ENCODE data around the gene SDK2. TPM values are rescaled to one million over a fixed set of nuclear protein-coding genes. Genes with fewer than 3 reads are reported as not detected.
"Not testable (repeated sequence)": the region's sequence is repeated elsewhere in the genome, so short reads cannot be mapped to it uniquely, and the experiment has no call there.

Gene SDK2
- total RNA-seq, 1 donor from 2014 or later = 31.2 TPM

- H3K4me3 Mint-ChIP-seq = no peak overlapping the region
- peaks cover 7% of the 10 kb centered on the region for H3K4me1 Mint-ChIP-seq
- no peak overlapping the region for H3K27ac Mint-ChIP-seq (ENCODE audit: unreplicated experiment)
- peaks cover 2% of the 10 kb centered on the region for H3K27me3 Mint-ChIP-seq (ENCODE audit: low read depth)
- no peak for TF ChIP-seq CTCF (conservative IDR thresholded peaks at IDR 0.05)
- no peaks in the 10 kb centered on the region for H3K9me3 Mint-ChIP-seq
- H3K36me3 Mint-ChIP-seq (ENCODE audit: low read depth) = peaks cover 8% of the 10 kb centered on the region
- no peak for DNase-seq (ENCODE audit: low read depth, low spot score)
Observed at GRCh38 chr17:73371836-73372235, 272.4 kb downstream of the SDK2 start.

GRCh38 chr17:73371285-73371684, 273.0 kb downstream of the SDK2 start:
- no peak overlapping the region for H3K27ac Mint-ChIP-seq (ENCODE audit: unreplicated experiment)
- no peaks in the 10 kb centered on the region for H3K9me3 Mint-ChIP-seq

GRCh38 chr17:73369817-73370490, 274.3 kb downstream of the SDK2 start:
- peak; percentile 93 for DNase-seq (ENCODE audit: low read depth, low spot score)
- TF ChIP-seq CTCF (conservative IDR thresholded peaks at IDR 0.05) = peak; percentile 96
- Mint-ChIP-seq H3K4me3 (peak overlapping the region; percentile 24), H3K4me1 (peaks cover 22% of the 10 kb centered on the region)
- H3K36me3 Mint-ChIP-seq (ENCODE audit: low read depth); H3K9me3 Mint-ChIP-seq; H3K27me3 Mint-ChIP-seq (ENCODE audit: low read depth); H3K27ac Mint-ChIP-seq (ENCODE audit: unreplicated experiment): not testable (repeated sequence)

More at GRCh38 chr17:73371285-73371684, 273.0 kb downstream of the SDK2 start:
- DNase-seq (ENCODE audit: low read depth, low spot score) = no peak
- no peak for TF ChIP-seq CTCF (conservative IDR thresholded peaks at IDR 0.05)
- peaks cover 6% of the 10 kb centered on the region for H3K36me3 Mint-ChIP-seq (ENCODE audit: low read depth)
- no peak overlapping the region for H3K4me3 Mint-ChIP-seq
- H3K4me1 Mint-ChIP-seq = peaks cover 9% of the 10 kb centered on the region
- peaks cover 2% of the 10 kb centered on the region for H3K27me3 Mint-ChIP-seq (ENCODE audit: low read depth)

- Mint-ChIP-seq H3K27me3 (ENCODE audit: low read depth) (peaks cover 3% of the 10 kb centered on the region), H3K27ac (ENCODE audit: unreplicated experiment) (no peak overlapping the region), H3K9me3 (no peaks in the 10 kb centered on the region), H3K36me3 (ENCODE audit: low read depth) (peaks cover 3% of the 10 kb centered on the region), H3K4me1 (peaks cover 24% of the 10 kb centered on the region), H3K4me3 (no peak overlapping the region)
- no peak for DNase-seq (ENCODE audit: low read depth, low spot score)
- no peak for TF ChIP-seq CTCF (conservative IDR thresholded peaks at IDR 0.05)
Observed at GRCh38 chr17:73369111-73369521, 275.1 kb downstream of the SDK2 start.

GRCh38 chr17:73368085-73368631, 276.1 kb downstream of the SDK2 start:
- H3K9me3 Mint-ChIP-seq = no peaks in the 10 kb centered on the region
- no peak for DNase-seq (ENCODE audit: low read depth, low spot score)
- no peak for TF ChIP-seq CTCF (conservative IDR thresholded peaks at IDR 0.05)
- peaks cover 24% of the 10 kb centered on the region for H3K4me1 Mint-ChIP-seq
- H3K27me3 Mint-ChIP-seq (ENCODE audit: low read depth) = peaks cover 6% of the 10 kb centered on the region
- H3K4me3 Mint-ChIP-seq = no peak overlapping the region
- H3K36me3 Mint-ChIP-seq (ENCODE audit: low read depth) = no peaks in the 10 kb centered on the region
- H3K27ac Mint-ChIP-seq (ENCODE audit: unreplicated experiment) = no peak overlapping the region
